Posterior vena cava (tissue), 2 donors: ENCODE results near the gene FBXO36. TPM values are rescaled to one million over a fixed set of nuclear protein-coding genes. Genes with fewer than 3 reads are reported as not detected.
"Not testable (repeated sequence)": the region's sequence is repeated elsewhere in the genome, so short reads cannot be mapped to it uniquely, and the experiment has no call there.

Experiments used
- DNase-seq: peaks from one replicate; pipeline ENCODE4 v3.0.0-alpha.2; 2020; ENCODE audit warnings: low spot score
- intact Hi-C, 2 donors: fragments of 100-400 bp; cut with DNase I; formaldehyde crosslinking; loops; one replicate each; pipeline versions ENCODE4 v1.14.1 to v1.14.2; 2022 to 2023
- total RNA-seq, 2 donors: library from RNA; stranded (reverse); fragmentation: NEBNext Ultra II Directional; extraction: Animal tissue kit (Norgen Biotek cat#: 25700); gene quantifications; one replicate each; pipeline ENCODE4 v1.2.1, GENCODE V29; 2021
- donor health status: DM: yes; HTN: yes; CAD: no.
- donor health status: DM: yes; HTN: yes; CAD: no.

The FBXO36 gene
- total RNA-seq, 2 donors from 2014 or later: 2.2 to 2.6 TPM

- intact Hi-C loops: no loop called here
- no peak for DNase-seq
These were observed 30.0 kb downstream of the FBXO36 start for GRCh38 chr2:229952256-229952835.

- intact Hi-C loops: no loop called here
- no peak for DNase-seq
These were observed 33.4 kb downstream of the FBXO36 start for GRCh38 chr2:229955663-229956062.

- intact Hi-C loops: no loop called here
- no peak for DNase-seq
These were observed 34.2 kb downstream of the FBXO36 start for GRCh38 chr2:229956491-229956890.

GRCh38 chr2:229963596-229963995, 41.3 kb downstream of the FBXO36 start:
- DNase-seq, intact Hi-C loops: not testable (repeated sequence)

- intact Hi-C loops: no loop called here
- no peak for DNase-seq
These were observed 47.6 kb downstream of the FBXO36 start for GRCh38 chr2:229969921-229970320.

- intact Hi-C loops: no loop called here
These were observed 48.1 kb downstream of the FBXO36 start for GRCh38 chr2:229970406-229970805.

GRCh38 chr2:229971298-229971790, 49.0 kb downstream of the FBXO36 start:
- DNase-seq: no peak
- intact Hi-C loops: no loop called here

More at GRCh38 chr2:229970406-229970805, 48.1 kb downstream of the FBXO36 start:
- no peak for DNase-seq

GRCh38 chr2:229974266-229974665, 52.0 kb downstream of the FBXO36 start:
- intact Hi-C loops: loop anchor here in 1 of 2 donors (1.0 kb wide), 1 partner anchor 11 kb away; no protein-coding TSS in a partner anchor
- no peak for DNase-seq

GRCh38 chr2:229980431-229981184, 58.3 kb downstream of the FBXO36 start:
- intact Hi-C loops: no loop called here
- peak; percentile 85 for DNase-seq

- intact Hi-C loops: no loop called here
- DNase-seq: no peak
These were observed 70.9 kb downstream of the FBXO36 start for GRCh38 chr2:229993236-229993635.

- no peak for DNase-seq
- intact Hi-C loops: no loop called here
These were observed 74.0 kb downstream of the FBXO36 start for GRCh38 chr2:229996320-229996719.

GRCh38 chr2:229997565-229997964, 75.3 kb downstream of the FBXO36 start:
- intact Hi-C loops: no loop called here
- no peak for DNase-seq

GRCh38 chr2:230000118-230000841, 78.0 kb downstream of the FBXO36 start:
- intact Hi-C loops: no loop called here
- no peak for DNase-seq

- intact Hi-C loops: loop anchor here in 1 of 2 donors (5.0 kb wide), 1 partner anchor 149 kb away; no protein-coding TSS in a partner anchor
- DNase-seq: peak; percentile 93
These were observed 85.8 kb downstream of the FBXO36 start for GRCh38 chr2:230007931-230008707.

GRCh38 chr2:230008708-230009066, 86.4 kb downstream of the FBXO36 start:
- intact Hi-C loops: loop anchor here in 1 of 2 donors (5.0 kb wide), 1 partner anchor 149 kb away; no protein-coding TSS in a partner anchor
- DNase-seq: no peak

- DNase-seq: no peak
These were observed 88.2 kb downstream of the FBXO36 start for GRCh38 chr2:230010501-230010900.

GRCh38 chr2:230011617-230012016, 89.3 kb downstream of the FBXO36 start:
- DNase-seq: no peak
- intact Hi-C loops: loop anchor here in 1 of 2 donors (10.0 kb wide), 1 partner anchor 143 kb away; no protein-coding TSS in a partner anchor

More at GRCh38 chr2:230010501-230010900, 88.2 kb downstream of the FBXO36 start:
- intact Hi-C loops: loop anchor here in 1 of 2 donors (10.0 kb wide), 1 partner anchor 144 kb away; no protein-coding TSS in a partner anchor

GRCh38 chr2:230012267-230012884, 90.1 kb downstream of the FBXO36 start:
- intact Hi-C loops: loop anchor here in 1 of 2 donors (10.0 kb wide), 1 partner anchor 142 kb away; no protein-coding TSS in a partner anchor
- DNase-seq: no peak
